HG03280 (cell line): ENCODE measurements around the gene CHN1.

Source experiments
- ATAC-seq: cut with Tn5 transposase; IDR thresholded peaks from one replicate; pipeline ENCODE4 v1.9.1; 2021; ENCODE audit warnings: mild to moderate bottlenecking, moderate library complexity; ENCODE audit not compliant: unreplicated experiment

CHN1 gene

GRCh38 chr2:174929786-174930185, 75.4 kb downstream of the CHN1 start:
- no peak for ATAC-seq

DNA sequence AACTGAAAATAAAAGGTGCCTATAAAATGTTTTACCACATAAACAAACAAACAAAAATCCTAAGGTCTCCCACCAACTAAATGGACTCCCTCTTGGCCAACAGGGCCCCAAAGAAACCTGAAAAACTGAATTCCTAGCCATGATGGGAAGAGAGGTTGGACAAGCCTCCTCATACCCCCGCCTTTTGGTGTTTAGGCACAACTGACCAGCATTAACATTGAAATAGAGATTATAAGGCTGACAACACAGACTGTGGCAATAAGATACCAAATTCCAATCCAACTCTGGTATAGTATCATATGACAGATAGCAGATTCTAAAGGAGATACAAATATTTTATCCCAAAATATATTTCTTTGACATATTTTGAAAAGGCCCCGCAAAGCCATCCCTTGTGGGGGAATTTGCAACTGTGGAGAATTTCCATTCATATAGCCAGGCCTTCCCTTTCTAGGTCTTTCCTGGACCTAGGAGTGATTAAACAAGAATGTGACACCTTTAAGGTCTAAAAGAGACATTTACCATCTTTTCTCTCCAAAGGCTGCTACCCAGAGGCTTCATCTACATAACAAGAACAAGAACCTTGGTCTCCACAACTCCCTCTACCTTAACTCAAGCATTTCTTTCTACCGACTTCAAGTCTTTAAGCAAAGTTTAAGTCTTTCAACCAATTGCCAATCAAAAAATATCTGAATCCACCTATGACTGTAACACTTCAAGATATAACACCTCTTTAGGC, 80.0 kb downstream of the CHN1 start:
- ATAC-seq, result no peak

DNA sequence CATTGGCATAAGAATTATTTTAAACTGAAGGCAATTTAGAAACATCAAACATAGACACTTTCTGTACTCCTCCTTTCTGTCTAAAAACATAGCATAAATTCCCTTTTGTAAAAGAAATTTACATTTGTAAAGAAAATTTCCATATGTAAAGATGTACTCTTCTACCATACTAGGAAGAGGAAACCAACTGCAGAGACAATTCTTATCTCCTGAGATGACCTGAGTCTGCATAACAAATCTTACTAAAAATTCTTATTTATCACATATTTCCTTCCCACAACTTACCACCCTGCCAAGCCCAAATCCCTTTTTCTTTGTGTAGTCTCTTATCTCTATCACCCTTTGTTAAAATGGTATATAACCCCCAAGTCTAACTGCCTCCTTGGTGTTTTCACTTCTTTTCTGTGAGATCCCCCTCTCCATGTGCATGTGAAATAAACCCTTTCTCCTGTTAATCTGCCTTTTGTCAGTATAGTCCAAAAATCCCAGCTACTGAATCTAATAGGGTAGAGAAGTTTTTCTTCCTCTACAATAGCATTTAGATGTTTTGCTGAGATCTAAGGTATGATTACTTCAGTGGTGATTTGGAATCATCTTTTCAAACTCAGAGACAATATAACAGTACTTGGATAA, 81.0 kb downstream of the CHN1 start:
- ATAC-seq, result no peak

GRCh38 chr2:174919947-174920595, 85.1 kb downstream of the CHN1 start:
- no peak for ATAC-seq

DNA sequence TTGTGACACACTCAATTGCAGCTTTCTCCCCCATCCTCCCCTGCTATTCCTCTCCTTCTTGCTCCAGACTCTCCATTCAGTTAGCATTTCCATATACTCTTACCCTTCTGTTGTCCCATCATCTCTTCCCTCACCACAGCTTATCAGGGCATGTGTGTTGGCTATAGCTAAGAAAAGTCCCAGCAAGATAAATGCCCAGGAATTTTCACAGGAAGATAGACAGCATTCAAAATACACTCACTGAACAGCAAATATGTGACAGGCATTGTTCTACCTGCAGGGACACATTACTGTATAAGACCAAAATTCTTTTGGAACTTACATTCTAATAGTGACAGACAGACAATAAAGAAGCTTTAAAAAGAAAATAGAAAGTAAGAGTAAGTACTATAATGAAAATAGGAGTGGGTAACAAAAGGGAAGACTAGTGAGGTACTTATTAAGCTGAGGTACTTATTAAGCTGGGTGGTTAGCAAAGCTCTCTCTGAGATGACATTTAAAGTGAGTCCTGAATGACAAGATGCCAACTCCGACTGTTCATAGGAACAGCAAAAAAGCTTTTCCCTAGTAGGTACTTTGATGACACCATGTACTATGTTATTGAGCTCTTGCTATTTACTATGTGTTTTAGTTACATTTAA, 86.2 kb downstream of the CHN1 start:
- ATAC-seq, result no peak

DNA sequence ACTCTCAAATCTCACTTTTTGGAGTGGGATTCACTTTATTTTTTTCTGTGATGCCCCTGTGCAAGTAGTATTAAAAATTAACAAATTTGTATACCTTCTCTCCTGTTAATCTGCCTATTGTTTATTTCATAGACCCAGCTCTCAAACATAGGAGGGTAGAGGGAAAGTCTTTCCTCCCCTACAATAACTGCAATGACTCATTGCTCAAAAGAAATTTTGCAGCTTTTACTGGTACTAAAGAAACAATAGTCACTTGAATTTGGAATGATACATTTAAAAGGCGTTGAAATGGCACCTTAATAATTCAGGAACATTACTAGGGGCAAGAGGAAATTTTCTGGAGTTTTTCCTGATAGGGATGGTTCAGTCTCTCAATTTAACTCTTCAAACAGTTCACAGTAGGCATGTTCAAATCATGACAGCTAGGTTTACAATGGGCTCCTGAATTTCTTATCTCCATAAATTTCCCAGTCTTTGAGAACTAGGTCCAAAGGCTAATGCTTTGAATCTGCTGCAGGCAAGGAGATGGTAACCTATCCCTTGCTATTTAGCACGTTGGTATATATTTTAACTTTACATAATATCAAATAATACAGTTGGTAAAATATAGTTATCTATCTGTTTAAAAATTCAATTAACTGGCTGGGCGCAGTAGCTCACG, 88.8 kb downstream of the CHN1 start:
- ATAC-seq, result no peak

DNA sequence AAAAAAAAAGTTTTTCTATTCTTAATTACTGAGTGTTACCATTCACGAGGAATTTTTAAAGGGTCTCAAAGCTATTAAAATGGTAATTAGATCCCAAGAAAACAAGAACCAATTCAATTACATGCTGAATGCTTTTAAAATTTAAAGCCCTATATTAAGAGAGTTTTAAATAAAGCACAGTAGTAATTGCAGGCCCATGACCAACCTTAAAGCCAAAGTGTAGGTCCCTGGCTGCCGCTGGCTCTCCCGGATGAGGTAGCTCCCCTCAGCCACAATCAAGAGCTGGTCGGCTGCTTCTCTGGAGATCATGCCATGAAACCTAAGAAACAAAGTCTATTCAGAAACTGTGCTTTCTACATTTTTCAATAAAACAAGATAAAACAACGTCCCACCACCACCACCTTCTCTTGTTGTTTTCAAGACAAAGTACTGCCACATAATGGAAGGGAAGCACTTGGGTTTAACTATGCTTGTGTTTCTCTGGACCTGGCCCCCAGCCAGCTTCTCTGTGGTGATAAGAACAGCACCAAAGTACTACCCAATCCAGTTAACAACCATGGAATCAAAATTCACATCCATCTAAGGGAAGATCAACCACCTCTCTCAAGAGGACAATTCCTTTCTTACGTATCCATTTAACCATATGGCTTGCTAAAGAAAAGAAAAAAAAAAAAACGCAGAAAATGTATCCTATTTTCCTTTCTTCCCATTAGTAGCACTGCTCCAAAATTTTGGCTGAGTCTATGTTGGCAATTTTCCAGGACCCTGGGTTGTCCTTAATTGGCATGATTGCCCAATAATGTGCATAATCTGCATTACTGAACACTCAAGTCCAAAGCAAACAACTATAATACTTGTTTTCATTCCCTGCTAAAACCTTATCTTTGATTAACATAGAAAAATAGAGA, 90.1 kb downstream of the CHN1 start:
- ATAC-seq, result no peak

- ATAC-seq, result no peak
Observed at GRCh38 chr2:174908284-174908683, 96.9 kb downstream of the CHN1 start.

DNA sequence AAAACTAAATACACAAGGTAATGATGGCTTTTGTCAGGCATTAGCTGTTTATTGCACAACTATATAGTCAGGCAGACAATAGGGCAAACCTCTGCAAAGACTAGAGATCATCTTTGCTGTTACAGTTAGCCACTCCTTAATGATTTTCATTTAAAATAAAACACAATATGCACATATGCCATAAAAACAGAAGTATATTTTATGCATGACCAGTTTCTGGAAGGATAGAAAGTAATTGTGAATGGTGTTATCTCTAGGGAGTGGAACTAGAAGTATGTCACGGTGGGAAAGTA, 102.0 kb downstream of the CHN1 start:
- ATAC-seq, result no peak

- no peak for ATAC-seq
Observed at GRCh38 chr2:174902506-174903263, 102.5 kb downstream of the CHN1 start.

DNA sequence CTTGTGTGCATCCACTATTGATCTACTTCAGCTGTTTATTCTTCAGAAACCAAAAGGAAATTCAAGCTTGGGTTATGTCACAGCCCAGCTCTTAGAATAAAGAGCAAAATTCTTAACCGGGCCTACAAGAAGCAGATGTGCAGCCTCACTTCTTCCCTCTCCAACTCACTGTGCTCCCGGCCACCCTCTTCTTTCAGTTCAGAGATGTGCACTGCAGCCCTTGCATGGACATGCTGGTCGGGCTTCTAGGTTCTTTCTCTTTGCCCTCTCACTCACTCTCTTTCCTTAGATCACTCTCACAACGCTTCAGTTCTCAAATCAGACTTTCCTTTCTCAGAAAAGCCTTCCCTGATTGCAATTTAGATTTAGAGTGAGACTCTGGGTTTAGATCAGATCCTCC, 104.1 kb downstream of the CHN1 start:
- ATAC-seq, result no peak

GRCh38 chr2:174897286-174897685, 107.9 kb downstream of the CHN1 start:
- ATAC-seq, result no peak

DNA sequence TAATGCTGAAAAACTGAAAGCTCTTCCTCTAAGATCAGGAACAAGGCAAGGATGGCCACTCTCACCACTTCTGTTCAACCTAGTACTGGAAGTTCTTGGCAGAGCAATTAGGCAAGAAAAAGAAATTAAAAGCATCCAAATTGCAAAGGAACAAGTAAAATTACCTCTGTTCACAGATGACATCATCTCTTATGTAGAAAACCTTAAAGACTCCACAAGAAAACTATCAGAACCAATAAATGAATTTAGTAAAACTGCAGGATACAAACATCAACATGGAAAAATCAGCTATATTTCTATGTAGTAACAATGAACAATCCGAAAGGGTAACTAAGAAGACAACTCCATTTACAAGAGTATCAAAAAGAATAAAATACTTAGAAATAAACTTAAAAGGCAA, 112.2 kb downstream of the CHN1 start:
- ATAC-seq, result no peak

- ATAC-seq, result no peak
Observed at GRCh38 chr2:174892546-174892945, 112.6 kb downstream of the CHN1 start.

GRCh38 chr2:174888646-174889271, 116.4 kb downstream of the CHN1 start:
- no peak for ATAC-seq

DNA sequence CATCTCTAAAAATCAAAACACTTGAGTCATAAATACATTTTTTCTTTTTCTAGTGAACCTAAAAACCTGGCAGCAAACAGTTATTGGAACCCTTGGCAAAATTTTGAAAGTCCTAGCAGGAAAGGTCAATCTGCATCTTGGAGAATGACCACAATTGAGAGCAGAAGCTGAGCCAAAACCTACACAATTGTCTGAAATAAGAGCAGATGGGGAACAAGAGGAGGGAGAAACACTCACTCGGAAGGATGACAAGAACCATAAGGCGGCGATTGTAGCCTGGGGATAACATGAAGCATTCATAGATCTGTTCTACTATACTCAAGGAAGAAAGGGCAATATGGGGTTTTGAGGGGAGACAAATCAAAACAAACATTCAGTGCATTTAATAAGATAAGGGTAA, 117.0 kb downstream of the CHN1 start:
- ATAC-seq, result no peak

- no peak for ATAC-seq
Observed at GRCh38 chr2:174882416-174882815, 122.8 kb downstream of the CHN1 start.

DNA sequence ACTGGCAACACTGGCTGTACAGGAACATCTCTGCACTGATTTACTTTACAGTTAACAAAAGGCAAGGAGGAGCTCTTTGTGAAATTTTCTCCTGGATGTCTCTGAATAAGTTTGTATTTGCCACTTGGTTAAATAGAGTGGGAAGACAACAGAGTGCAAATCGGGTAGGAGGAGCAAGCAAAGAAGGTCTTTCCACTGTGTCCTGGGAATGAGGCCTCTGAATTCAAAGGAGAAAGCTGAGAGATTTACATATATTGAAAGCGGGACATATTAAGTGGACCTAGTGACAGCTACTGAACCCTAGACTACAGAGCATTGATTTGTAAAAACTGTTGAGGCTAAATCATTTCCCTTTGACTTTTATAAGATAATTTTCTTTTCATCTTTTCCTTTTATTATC, 123.5 kb downstream of the CHN1 start:
- ATAC-seq, result no peak

DNA sequence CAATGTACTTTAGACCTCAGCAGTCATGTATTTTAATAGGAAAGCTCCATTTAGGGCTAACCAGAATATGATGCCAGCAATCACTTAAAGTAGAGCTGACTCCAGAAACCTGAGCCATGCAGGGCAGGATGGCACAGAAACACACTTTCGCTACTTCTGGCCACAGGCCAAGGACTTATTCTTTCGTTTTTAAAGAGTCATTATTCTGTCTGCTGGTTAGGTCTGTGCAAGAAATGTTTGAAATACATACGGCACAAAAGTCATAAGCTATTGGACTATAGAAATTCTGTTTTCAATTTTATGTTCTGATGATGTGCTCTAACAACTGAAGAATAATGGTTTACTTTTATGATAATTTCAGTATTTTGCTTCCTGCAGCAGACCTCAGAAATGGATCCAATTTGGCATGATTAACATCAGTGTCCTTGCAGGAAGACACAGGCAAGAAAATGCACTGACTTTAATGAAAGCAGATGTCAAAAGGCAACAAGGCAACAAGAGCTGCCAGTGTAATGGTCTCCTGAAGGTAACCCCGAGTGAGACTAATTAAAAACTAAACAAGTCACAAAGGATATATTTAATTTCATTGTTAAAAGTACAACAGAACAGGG, 126.5 kb downstream of the CHN1 start:
- ATAC-seq, result no peak
